Fibroblast of upper back skin (primary cell): Measurements from ENCODE around the gene SLC7A4.
"Not testable (repeated sequence)": the region's sequence is repeated elsewhere in the genome, so short reads cannot be mapped to it uniquely, and the experiment has no call there.

Experiments
- DNase-seq: peaks from one replicate; pipeline ENCODE4 v3.0.0-alpha.2; 2013

SLC7A4 gene

GRCh38 chr22:21015466-21016006 is 16.8 kb downstream of the SLC7A4 start:
- DNase-seq: no peak

DNA sequence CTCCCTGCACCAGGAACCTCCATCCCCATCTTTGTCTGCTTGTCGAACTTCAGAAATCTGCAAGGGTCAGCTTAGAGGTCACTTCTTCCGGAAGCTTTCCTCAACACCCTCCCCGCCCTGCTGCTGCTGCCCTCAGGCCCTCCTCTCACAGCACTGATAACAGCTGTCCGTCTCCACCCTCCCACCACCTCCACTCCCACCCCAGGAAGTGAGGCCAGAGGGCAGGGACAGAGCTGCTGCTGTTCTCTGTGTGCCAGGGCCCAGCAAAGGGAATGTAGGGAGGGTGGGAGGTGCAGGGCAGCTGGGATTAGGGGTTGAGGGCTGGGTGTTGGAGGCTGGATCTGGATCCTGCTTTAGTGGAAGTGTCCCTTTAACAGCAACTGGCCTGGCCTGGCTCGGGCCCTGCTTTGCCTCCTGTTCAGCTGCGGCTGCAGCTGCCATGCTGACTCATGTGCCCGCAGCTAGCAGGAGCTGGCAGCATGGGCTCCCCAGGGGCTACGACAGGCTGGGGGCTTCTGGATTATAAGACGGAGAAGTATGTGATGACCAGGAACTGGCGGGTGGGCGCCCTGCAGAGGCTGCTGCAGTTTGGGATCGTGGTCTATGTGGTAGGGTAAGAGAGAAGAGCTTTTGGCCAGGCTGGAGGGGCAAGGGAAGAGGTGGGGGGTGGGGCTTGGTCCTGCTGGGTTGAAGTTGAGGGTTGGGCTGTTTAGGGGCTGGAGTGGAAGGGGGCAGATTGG is 17.5 kb downstream of the SLC7A4 start, which contains the start of gene P2RX6:
Gene P2RX6 (plus strand): TSS at position 440 of the 740 bp plus-strand sequence. CDS start 10 bp downstream, at position 450.
- peak; percentile 60 for DNase-seq

DNA sequence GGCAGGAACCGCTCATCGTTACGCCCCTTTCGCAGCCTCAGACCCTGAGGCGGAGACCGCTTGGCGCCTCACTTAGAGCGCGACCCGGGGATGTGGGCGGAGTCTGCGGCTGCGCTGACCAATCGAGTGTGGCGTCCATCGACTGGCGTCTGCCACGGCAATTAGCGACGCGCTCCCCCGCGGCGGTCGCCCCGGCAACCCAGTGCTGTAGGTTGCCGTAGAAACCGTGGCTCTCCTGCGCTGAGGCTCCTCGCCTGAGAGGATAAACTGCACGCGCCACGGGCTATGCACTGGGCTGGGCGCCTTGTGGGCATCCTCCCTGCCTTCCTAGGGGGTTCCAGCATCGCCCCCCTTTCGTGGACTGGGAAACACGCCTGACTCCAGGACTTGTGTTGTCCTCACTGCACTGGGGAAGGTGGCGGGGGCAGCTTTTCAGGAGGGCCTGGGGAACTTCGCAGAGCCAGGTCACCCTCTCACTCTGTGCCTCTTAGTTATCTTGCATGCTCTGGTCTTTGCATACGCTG is 18.1 kb downstream of the SLC7A4 start:
- peak; percentile 88 for DNase-seq

- no peak for DNase-seq
These were observed 18.6 kb downstream of the SLC7A4 start for GRCh38 chr22:21013657-21014201.

DNA sequence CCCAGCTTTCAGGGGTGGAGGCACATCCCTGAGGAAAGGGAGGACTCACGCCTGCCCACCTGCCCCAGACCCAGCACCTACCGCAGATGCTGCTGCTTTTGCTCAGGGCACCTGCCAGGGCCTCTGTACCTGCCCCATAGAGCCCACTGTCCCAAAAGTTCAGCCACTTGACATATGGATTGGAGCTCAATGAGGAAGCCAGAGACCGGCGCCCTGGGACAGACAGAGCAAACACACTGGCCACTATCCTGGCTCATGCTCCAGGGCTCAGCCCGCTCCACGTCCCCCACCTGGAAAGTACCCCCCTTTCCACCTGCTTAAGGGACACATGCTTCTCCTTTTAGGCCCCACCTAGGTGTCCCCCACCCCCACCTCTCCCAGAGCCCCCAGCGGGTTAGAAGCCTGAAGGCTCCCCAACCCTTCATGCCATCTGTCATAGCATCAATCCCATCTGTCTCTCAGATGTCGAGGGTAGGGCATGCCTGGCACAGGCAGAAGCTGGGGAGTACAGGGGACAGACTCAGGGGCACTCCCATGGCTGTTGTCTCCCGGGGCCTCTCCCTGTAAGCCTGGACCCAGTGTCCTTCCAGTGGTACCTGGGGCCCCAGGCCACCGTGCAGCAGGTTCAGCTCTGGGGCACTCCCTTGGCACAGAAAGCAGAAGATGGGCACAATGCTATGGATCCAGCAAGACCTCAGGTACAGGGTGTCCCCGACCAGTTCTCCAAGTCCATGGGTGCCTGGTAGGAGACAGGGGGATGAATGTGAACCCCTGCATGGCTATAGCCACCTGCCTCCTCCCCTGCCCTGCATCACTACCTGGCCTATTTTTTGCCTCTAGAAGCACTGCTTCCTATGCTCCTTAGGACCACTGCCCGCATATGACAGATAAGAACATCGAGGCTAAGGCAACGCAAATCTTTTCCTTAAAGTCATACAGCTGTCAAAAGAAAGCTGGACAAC is 19.6 kb downstream of the SLC7A4 start:
- no peak for DNase-seq

DNA sequence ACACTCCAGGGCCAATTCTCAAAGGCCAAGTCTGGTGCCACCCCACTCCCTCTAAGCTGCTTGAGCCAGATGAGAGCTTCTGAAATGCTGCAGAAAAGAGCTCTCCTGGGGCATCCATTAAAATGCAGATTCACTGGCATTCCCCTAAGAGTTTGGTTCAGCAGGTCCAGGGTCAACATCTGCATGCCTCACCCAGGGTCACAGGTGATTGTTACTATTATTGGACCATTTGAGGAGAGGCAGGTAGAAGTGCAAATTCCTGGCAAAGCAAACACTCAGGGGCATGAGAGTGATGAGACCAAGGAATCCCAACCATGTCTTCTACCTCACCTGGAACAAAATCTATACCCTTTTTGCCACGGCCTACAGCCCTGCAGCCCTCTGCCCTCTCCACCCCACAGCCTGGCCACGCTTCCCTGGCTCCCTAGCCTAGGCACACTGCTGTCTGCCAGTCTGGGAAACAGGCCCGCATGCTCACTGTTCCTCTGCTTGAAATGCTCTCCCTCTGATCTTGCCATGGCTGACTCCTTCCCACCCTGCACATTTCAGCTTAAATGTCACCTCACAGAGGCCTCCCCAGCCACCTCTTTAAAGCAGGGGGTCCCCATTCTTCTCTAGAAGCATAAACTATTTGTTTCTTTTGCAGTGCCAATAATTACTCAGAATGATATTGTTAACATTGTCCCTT is 21.8 kb downstream of the SLC7A4 start:
- DNase-seq: no peak

DNA sequence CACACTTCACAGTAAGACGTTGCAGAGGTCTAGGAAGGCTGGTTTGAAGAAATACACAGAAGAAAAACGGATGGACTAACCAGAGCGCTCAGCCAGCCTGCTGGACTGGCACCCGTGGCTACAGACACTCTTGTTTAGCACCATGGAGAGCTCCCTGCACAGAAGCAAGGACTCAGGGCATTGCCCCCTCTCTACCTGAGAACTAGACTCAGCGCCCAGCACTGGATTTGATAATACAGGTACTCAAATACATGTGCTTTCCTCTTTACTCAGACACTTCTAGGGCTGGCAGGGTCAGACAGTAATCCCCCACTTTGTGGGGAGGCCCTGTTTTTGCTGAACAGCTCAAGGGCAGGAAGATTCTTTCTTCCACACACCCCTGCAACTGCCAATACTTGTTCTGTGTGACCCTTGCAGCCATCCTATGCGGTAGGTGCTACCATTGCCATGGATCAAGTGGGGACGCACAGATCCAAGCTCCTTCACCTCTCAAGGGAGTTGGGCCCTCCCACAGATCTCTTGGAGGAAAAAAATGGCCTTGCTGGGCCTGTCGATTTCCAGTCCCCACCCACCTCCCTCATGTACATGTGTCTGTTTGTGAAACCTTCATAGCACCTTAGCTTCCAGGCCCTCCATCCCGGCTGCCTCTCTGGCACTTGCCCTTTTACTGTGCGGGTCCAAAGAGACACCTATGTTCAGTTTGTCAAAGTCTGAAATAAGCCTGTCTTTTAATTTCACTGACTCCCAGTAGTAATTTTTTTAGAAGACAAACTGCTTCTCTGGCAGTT is 22.5 kb downstream of the SLC7A4 start:
- peak; percentile 45 for DNase-seq

DNA sequence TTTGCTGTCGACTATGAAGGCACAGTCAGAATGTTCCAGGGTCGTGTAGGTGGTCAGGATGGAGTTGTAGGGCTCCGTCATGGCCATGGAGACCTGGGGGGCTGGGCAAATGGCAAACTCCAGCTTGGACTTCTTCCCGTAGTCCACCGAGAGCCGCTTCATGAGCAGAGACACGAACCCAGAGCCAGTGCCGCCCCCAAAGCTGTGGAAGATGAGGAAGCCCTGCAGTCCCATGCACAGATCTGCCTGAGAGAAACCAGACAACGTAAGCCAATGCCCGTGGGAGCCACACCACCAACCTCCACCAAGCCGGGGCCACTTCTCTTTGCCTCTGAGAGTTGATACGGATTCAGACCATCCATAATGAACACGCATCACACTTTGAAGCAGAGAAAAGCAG is 23.2 kb downstream of the SLC7A4 start:
- not testable (repeated sequence) for DNase-seq

- DNase-seq: no peak
These were observed 28.6 kb downstream of the SLC7A4 start for GRCh38 chr22:21003782-21004181.

DNA sequence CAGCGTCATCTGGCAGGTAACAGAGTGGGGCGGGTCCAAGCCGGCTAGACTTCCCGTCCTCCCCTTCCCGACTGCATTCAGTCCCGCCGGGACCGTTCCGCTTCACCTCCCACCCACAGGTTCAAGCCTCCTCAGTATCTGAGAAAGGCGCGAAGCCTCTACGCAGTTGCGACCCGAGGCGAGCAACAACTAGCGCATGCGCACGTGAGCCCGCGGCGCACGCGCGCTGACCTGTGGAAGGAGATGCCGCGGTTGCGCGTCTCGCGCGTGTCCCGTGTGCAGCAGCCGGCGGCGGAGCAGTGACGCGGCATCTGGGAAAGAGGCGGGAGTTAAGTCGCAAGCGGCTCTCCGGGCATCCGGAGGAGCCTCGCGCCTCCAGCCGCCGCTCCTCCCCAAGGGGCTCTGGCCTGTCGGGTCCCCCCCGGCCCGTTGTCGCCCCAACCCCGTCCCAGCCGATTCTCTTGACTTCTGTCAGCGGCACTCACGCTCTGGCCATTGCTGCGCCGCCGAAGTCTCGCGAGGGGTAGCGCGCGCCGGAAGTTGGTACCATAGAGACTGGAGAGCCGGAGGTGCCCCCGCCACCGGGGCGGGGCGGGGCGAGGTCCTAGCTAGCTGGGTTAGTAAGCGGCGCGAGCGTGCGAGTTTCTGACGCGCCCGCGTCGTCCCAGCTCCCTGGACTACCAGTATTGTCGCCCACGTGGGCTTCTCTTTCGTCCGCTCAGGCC is 30.6 kb downstream of the SLC7A4 start, which contains the start of gene THAP7:
Gene THAP7 (minus strand): TSS at position 518 of the 725 bp plus-strand sequence. CDS start 207 bp downstream, at position 311.
- DNase-seq: peak; percentile 93

DNA sequence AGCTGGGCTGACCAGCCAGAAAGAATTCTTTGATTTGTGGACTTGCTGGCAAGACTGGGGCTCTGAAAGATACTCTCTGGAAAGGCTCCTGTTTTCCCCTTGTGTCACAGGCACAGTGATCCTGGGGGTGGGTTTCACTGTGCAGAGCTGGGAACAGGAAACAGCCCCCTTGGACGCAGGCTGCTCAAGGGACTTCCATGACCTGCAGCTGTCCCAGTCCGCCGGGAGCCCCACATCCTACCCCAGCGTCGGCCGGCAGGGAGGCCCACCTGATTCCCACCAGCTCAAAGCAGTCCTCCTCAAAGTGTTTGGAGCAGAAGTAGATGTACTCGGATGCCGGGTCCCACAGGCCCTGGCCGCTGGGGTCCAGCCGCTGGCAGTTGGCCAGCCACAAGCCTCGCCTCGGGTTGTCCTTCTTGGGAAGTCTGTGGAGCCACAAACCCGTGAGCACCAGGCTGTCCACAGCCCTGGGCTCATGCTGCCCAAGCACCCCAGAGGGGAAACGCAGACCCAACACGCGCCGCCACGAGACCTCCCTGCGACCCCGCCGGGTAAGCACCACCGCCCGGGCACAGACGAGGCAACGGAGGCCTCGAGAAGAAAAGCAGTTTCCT is 31.3 kb downstream of the SLC7A4 start:
- no peak for DNase-seq

GRCh38 chr22:21000207-21000986 is 32.0 kb downstream of the SLC7A4 start:
- no peak for DNase-seq

DNA sequence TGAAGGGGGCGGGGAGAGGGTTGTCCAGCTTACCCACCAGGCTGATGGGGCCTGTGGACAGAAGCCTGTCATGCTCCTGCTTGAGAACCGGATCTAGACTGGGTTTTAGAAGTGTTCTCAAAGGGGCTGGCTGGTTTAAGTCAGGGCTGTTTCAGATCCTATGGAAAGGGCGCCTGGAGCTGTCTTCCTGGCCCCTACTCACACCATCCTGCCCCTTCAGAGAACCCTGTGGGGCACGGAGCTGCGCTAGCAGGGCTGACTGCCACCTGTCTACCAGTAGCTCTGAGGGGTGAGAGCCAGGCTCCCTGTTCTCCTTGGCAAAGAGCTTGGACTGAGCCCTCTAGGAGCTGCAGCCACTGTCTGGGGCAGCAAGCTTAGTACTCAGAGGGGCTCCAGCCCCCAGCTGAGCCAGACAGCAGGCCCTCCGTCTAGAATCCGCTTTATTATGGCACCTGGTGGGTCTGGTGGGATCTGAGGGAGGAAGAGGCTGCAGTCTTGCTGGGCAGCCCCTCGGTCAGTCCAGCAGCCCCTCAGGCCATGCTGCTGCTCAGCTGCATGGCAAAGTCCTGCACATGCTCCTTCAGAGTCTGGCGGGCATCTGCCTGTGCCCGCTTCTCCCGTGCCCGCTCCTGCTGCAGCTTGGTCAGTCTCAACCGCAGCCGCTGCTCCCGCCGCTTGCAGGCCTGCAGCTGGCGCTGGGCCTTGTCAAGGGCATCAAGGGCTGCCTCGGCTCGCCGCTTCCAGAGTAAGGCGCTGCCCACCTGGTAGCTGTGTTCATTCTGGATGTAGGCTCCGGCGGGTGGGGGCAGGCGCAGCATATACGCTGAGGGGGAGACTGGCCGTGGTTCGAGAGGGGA is 32.8 kb downstream of the SLC7A4 start:
- DNase-seq: no peak

GRCh38 chr22:20998411-20999336 is 33.7 kb downstream of the SLC7A4 start:
- DNase-seq: no peak

DNA sequence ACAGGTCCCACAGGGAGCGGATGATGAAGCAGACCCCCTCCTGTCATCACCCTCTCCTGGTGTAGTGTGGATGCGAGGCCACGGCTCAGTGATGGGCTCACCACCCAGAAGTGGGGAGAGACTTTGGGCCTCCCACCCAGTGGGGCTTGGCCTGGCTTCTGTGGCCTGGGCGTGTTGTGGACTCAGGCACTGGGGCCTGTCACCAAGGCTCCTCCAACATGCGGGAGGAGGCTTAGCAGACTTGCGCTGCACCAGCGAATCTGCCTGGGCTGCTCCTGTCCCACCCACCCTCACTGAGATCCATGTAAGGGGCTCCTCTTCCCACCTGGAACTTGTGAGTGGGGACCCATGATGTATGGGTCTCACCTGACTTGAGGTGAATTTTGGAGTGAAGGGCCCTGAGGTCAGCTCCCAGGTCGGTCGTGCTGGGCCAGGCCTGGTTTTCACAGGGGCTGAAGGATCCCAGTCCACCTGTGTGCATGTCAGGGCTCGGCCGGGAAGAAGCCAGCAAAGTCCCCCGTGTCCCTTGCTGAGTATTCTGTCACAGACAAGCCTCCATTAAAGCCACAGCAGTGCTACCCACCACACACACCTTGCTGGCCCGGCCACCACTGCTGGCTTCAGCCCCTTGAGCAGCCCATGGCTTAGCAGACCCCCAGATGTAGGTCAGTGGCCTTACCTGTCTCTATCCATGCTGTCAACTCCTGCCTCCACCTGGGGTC is 34.7 kb downstream of the SLC7A4 start:
- no peak for DNase-seq
